Activated T-cell treated with anti-CD3 and anti-CD28 coated beads for 1 hour (primary cell): Measurements from ENCODE around the gene UBR4.

Experiments
- DNase-seq: peaks from one replicate; pipeline ENCODE4 v3.0.0-alpha.2; 2020; ENCODE audit warnings: low read depth

UBR4 gene

GRCh38 chr1:19071674-19072281, 138.3 kb downstream of the UBR4 start:
- no peak for DNase-seq

- no peak for DNase-seq
Measured at GRCh38 chr1:19070891-19071621, 139.0 kb downstream of the UBR4 start.

- DNase-seq, result no peak
Measured at GRCh38 chr1:19070197-19070651, 139.8 kb downstream of the UBR4 start.

- DNase-seq, result no peak
Measured at GRCh38 chr1:19068639-19069276, 141.3 kb downstream of the UBR4 start.

GRCh38 chr1:19067912-19068638, 142.0 kb downstream of the UBR4 start:
- no peak for DNase-seq

GRCh38 chr1:19067182-19067911, 142.7 kb downstream of the UBR4 start:
- DNase-seq, result no peak

GRCh38 chr1:19066874-19067181, 143.2 kb downstream of the UBR4 start:
- no peak for DNase-seq

- no peak for DNase-seq
Measured at GRCh38 chr1:19066248-19066873, 143.7 kb downstream of the UBR4 start.

GRCh38 chr1:19065526-19066247, 144.4 kb downstream of the UBR4 start:
- no peak for DNase-seq

GRCh38 chr1:19064906-19065450, 145.1 kb downstream of the UBR4 start:
- no peak for DNase-seq

GRCh38 chr1:19063122-19063521, 146.9 kb downstream of the UBR4 start:
- DNase-seq, result no peak

- DNase-seq, result no peak
Measured at GRCh38 chr1:19062258-19063029, 147.6 kb downstream of the UBR4 start.

GRCh38 chr1:19061798-19062197, 148.3 kb downstream of the UBR4 start:
- DNase-seq, result no peak

- no peak for DNase-seq
Measured at GRCh38 chr1:19061343-19061742, 148.7 kb downstream of the UBR4 start.

GRCh38 chr1:19059773-19060172, 150.3 kb downstream of the UBR4 start:
- DNase-seq, result no peak

GRCh38 chr1:19058476-19058797, 151.6 kb downstream of the UBR4 start:
- DNase-seq, result no peak

GRCh38 chr1:19057784-19058475, 152.1 kb downstream of the UBR4 start:
- DNase-seq, result no peak

GRCh38 chr1:19057182-19057779, 152.8 kb downstream of the UBR4 start:
- no peak for DNase-seq

GRCh38 chr1:19055701-19056100, 154.4 kb downstream of the UBR4 start:
- no peak for DNase-seq
